Chondrocyte (in vitro differentiated cells): ENCODE data around the gene TRIP6. TPM values are rescaled to one million over a fixed set of nuclear protein-coding genes. Genes with fewer than 3 reads are reported as not detected.
"Not testable (repeated sequence)": the region's sequence is repeated elsewhere in the genome, so short reads cannot be mapped to it uniquely, and the experiment has no call there.

Experiments used
- DNase-seq: peaks from one replicate; pipeline ENCODE4 v3.0.0; 2021; ENCODE audit warnings: mixed read lengths, low spot score
- H3K27ac Mint-ChIP-seq: one replicate; pipeline ENCODE4 v1.8.0; 2021; ENCODE audit warnings: mild to moderate bottlenecking, moderate library complexity, mixed read lengths; ENCODE audit not compliant: unreplicated experiment
- H3K27me3 Mint-ChIP-seq: 2 replicates; pipeline ENCODE4 v1.8.0; 2021; ENCODE audit warnings: low read depth, mixed read lengths
- H3K36me3 Mint-ChIP-seq: 2 replicates; pipeline ENCODE4 v1.8.0; 2021; ENCODE audit warnings: low read depth, mixed read lengths
- H3K4me1 Mint-ChIP-seq: 2 replicates; pipeline ENCODE4 v1.8.0; 2021; ENCODE audit warnings: low read depth, mild to moderate bottlenecking, mixed read lengths
- H3K4me3 Mint-ChIP-seq: one replicate; pipeline ENCODE4 v1.8.0; 2021; ENCODE audit warnings: mild to moderate bottlenecking, moderate library complexity, mixed read lengths; ENCODE audit not compliant: unreplicated experiment
- H3K9me3 Mint-ChIP-seq: 2 replicates; pipeline ENCODE4 v1.8.0; 2021; ENCODE audit warnings: low read depth, mixed read lengths
- total RNA-seq: library from RNA; stranded (reverse); gene quantifications from 3 replicates; pipeline ENCODE4 v1.2.1, GENCODE V29; 2021
- TF ChIP-seq, protein P1 (sequence below): fragments of 200-600 bp; sonication (generic); IDR thresholded peaks from 2 replicates; pipeline ENCODE4 v1.5.0; 2021; ENCODE audit warnings: antibody characterized with exemption, mild to moderate bottlenecking, moderate library complexity

Gene TRIP6
- total RNA-seq, 1 donor from 2014 or later, result 104 TPM

DNA sequence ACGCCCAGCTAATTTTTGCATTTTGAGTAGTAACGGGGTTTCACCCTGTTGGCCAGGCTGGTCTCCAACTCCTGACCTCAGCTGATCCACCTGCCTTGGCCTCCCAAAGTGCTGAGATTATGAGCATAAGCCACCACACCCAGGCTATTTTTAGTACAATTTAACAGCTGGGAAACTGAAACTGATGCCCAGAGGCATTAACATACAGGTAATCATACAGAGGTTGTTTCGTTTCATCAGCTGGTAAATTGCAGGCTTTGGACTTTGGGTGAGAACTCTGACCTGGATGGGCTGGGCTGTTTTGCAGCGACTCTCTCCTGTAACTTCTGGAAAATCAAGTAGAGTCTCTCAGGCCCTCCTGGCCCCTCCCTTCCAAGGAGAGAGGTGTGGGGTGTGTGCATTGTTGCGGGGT lies 34.7 kb downstream of the TRIP6 start:
- no peak for DNase-seq

DNA sequence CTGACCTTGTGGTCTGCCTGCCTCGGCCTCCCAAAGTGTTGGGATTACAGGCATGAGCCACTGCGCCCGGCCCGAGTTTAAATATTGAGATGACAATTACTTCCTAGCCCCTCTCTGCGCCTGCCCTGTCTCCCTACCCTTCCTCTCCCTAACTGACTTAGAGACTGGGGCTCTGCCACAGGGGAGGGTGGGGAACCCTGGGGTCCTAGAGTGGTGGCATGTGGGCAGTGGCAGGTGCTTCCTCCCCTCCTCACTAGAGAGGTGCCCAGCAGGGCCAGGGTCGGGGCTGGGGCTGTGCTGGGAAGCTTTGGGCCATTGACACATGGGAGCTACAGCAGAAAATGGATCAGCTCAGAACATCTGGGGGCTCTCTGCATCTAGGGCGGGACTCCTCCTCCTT lies 35.5 kb downstream of the TRIP6 start:
- DNase-seq, result no peak
- Mint-ChIP-seq H3K9me3 (no peaks in the 10 kb centered on the region), H3K27me3 (peaks cover 15% of the 10 kb centered on the region), H3K4me1 (no peaks in the 10 kb centered on the region), H3K36me3 (no peaks in the 10 kb centered on the region), H3K4me3 (no peak overlapping the region), H3K27ac (no peak overlapping the region)
- TF ChIP-seq, protein P1, sequence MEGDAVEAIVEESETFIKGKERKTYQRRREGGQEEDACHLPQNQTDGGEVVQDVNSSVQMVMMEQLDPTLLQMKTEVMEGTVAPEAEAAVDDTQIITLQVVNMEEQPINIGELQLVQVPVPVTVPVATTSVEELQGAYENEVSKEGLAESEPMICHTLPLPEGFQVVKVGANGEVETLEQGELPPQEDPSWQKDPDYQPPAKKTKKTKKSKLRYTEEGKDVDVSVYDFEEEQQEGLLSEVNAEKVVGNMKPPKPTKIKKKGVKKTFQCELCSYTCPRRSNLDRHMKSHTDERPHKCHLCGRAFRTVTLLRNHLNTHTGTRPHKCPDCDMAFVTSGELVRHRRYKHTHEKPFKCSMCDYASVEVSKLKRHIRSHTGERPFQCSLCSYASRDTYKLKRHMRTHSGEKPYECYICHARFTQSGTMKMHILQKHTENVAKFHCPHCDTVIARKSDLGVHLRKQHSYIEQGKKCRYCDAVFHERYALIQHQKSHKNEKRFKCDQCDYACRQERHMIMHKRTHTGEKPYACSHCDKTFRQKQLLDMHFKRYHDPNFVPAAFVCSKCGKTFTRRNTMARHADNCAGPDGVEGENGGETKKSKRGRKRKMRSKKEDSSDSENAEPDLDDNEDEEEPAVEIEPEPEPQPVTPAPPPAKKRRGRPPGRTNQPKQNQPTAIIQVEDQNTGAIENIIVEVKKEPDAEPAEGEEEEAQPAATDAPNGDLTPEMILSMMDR, result no peak

More for the DNA sequence above, 34.7 kb downstream of the TRIP6 start:
- H3K27me3 Mint-ChIP-seq, result peaks cover 18% of the 10 kb centered on the region
- H3K36me3 Mint-ChIP-seq, result no peaks in the 10 kb centered on the region
- TF ChIP-seq, protein P1, result no peak
- peaks cover 3% of the 10 kb centered on the region for H3K4me1 Mint-ChIP-seq
- H3K27ac Mint-ChIP-seq, result no peak overlapping the region
- no peaks in the 10 kb centered on the region for H3K9me3 Mint-ChIP-seq
- H3K4me3 Mint-ChIP-seq, result no peak overlapping the region

GRCh38 chr7:100908512-100908911 lies 41.3 kb downstream of the TRIP6 start:
- peaks cover 15% of the 10 kb centered on the region for H3K27me3 Mint-ChIP-seq

GRCh38 chr7:100910443-100910842 lies 43.3 kb downstream of the TRIP6 start:
- not testable (repeated sequence) for H3K36me3 Mint-ChIP-seq, DNase-seq, H3K27ac Mint-ChIP-seq

More at GRCh38 chr7:100908512-100908911, 41.3 kb downstream of the TRIP6 start:
- Mint-ChIP-seq H3K9me3 (peaks cover 4% of the 10 kb centered on the region), H3K27ac (no peak overlapping the region), H3K4me1 (no peaks in the 10 kb centered on the region), H3K4me3 (no peak overlapping the region), H3K36me3 (no peaks in the 10 kb centered on the region)
- TF ChIP-seq, protein P1, result no peak
- DNase-seq, result no peak

GRCh38 chr7:100911484-100911883 lies 44.3 kb downstream of the TRIP6 start:
- H3K27me3 Mint-ChIP-seq, result peaks cover 11% of the 10 kb centered on the region
- no peaks in the 10 kb centered on the region for H3K4me1 Mint-ChIP-seq
- no peak overlapping the region for H3K27ac Mint-ChIP-seq
- H3K4me3 Mint-ChIP-seq, result no peak overlapping the region
- DNase-seq, result no peak
- H3K36me3 Mint-ChIP-seq, result no peaks in the 10 kb centered on the region
- TF ChIP-seq, protein P1, result no peak
- peaks cover 4% of the 10 kb centered on the region for H3K9me3 Mint-ChIP-seq

More at GRCh38 chr7:100910443-100910842, 43.3 kb downstream of the TRIP6 start:
- not testable (repeated sequence) for H3K4me1 Mint-ChIP-seq, H3K9me3 Mint-ChIP-seq, H3K4me3 Mint-ChIP-seq
- peaks cover 11% of the 10 kb centered on the region for H3K27me3 Mint-ChIP-seq

DNA sequence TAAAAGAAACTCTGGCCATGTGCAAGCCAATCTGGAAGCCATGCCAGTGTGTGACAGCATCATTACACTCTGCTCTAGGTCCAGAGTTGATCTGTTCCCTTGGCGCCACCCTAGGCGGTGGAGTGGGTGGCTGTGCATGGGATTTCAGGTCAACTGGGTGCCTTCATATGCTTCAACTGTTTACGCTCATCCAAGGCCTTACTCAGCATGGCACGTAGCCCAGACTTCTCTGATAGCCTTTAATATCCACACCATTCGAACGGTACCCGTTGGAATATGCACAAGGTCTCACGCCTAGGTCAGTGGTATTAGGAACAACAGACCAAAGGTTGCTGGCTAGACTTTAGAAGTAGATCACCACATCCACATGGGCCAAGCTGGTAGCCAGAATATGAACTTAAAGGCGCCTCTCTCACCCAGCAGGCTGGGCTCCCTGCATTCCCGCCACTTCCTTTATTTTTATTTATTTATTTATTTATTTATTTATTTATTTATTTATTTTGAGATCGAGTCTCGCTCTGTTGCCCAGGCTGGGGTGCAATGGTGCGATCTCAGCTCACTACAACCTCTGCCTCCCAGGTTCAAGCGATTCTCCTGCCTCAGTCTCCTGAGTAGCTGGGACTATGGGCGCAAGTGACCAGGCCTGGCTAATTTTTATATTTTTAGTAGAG lies 47.2 kb downstream of the TRIP6 start:
- Mint-ChIP-seq H3K4me1 (no peaks in the 10 kb centered on the region), H3K4me3 (no peak overlapping the region), H3K36me3 (no peaks in the 10 kb centered on the region), H3K9me3 (no peaks in the 10 kb centered on the region), H3K27ac (no peak overlapping the region), H3K27me3 (peaks cover 13% of the 10 kb centered on the region)
- TF ChIP-seq, protein P1, result no peak
- no peak for DNase-seq
